CD14-positive monocyte (primary cell): ENCODE measurements around the gene MEGF6. TPM values are rescaled to one million over a fixed set of nuclear protein-coding genes. Genes with fewer than 3 reads are reported as not detected.

Experiments
- DNase-seq, 3 donors: peaks; one replicate each; pipeline ENCODE4 v3.0.0-alpha.2; 2011 to 2022
- H2AFZ ChIP-seq: 2 replicates; pipeline ENCODE4 v1.6.0; 2012; ENCODE audit warnings: mild to moderate bottlenecking, low read depth, low read length, inconsistent platforms; ENCODE audit not compliant: insufficient read depth, poor library complexity, severe bottlenecking
- H3K27ac ChIP-seq, 2 donors: 1 replicate in 1 of 2; 2 replicates in 1 of 2; pipeline ENCODE4 v1.5.1; 2012 to 2013; ENCODE audit warnings: low read length in 2 of 2, control low read depth in 1 of 2, inconsistent platforms in 1 of 2, low read depth in 1 of 2, mild to moderate bottlenecking in 1 of 2
- H3K27me3 ChIP-seq, 2 donors: one replicate each; pipeline versions ENCODE4 v1.6.0 to v1.6.1; 2011 to 2013; ENCODE audit warnings: low read length in 2 of 2; ENCODE audit not compliant: control insufficient read depth in 2 of 2, insufficient read depth in 2 of 2
- H3K36me3 ChIP-seq, 2 donors: replicated peaks in 1 of 2; 1 replicate in 1 of 2; 2 replicates in 1 of 2; pipeline versions ENCODE4 v1.5.1 to v1.6.1; 2012 to 2013; ENCODE audit warnings: low read length in 2 of 2, control low read depth in 1 of 2, inconsistent platforms in 1 of 2, mild to moderate bottlenecking in 1 of 2; ENCODE audit not compliant: insufficient read depth in 2 of 2, control insufficient read depth in 1 of 2
- H3K4me1 ChIP-seq, 2 donors: 1 replicate in 1 of 2; 2 replicates in 1 of 2; pipeline versions ENCODE4 v1.5.1 to v1.6.1; 2012 to 2013; ENCODE audit warnings: low read length in 2 of 2, control low read depth in 1 of 2, inconsistent platforms in 1 of 2, mild to moderate bottlenecking in 1 of 2, moderate library complexity in 1 of 2; ENCODE audit not compliant: insufficient read depth in 2 of 2, control insufficient read depth in 1 of 2
- H3K4me2 ChIP-seq: replicated peaks from 2 replicates; pipeline ENCODE3; 2012; ENCODE audit warnings: low read length, moderate library complexity, mild to moderate bottlenecking; ENCODE audit not compliant: poor library complexity, severe bottlenecking; ENCODE audit errors: extremely low read depth
- H3K4me3 ChIP-seq, 3 experiments: fragments of 200-600 bp in 1 of 3; sonication (generic) in 1 of 3; replicated peaks in 1 of 3; 1 replicate in 2 of 3; 2 replicates in 1 of 3; pipeline ENCODE4 v1.5.1; 2011 to 2013; ENCODE audit warnings: low read length in 3 of 3, mild to moderate bottlenecking in 3 of 3, control low read depth in 2 of 3, low read depth in 2 of 3, inconsistent platforms in 1 of 3, moderate library complexity in 1 of 3
- H3K79me2 ChIP-seq: 2 replicates; pipeline ENCODE4 v1.6.0; 2012; ENCODE audit warnings: mild to moderate bottlenecking, control low read depth, inconsistent platforms, low read length, moderate library complexity; ENCODE audit not compliant: insufficient read depth
- H3K9ac ChIP-seq: 2 replicates; pipeline ENCODE4 v1.6.0; 2017; ENCODE audit warnings: low read length, mild to moderate bottlenecking; ENCODE audit not compliant: insufficient read depth, poor library complexity, severe bottlenecking
- H3K9me3 ChIP-seq, 2 donors: replicated peaks in 1 of 2; 1 replicate in 1 of 2; 2 replicates in 1 of 2; pipeline versions ENCODE4 v1.5.1 to v1.6.1; 2012 to 2013; ENCODE audit warnings: low read length in 2 of 2, control low read depth in 1 of 2; ENCODE audit not compliant: control insufficient read depth in 1 of 2, insufficient read depth in 1 of 2
- H4K20me1 ChIP-seq: 2 replicates; pipeline ENCODE4 v1.6.0; 2012; ENCODE audit warnings: mild to moderate bottlenecking, low read length, control low read depth, moderate library complexity; ENCODE audit not compliant: insufficient read depth
- H3K27ac Mint-ChIP-seq, 7 donors: one replicate each; pipeline ENCODE4 v1.8.0; 2020; ENCODE audit warnings: mild to moderate bottlenecking in 7 of 7, mixed read lengths in 7 of 7, moderate library complexity in 6 of 7, inconsistent platforms in 2 of 7
- H3K27me3 Mint-ChIP-seq, 3 donors: one replicate each; pipeline ENCODE4 v1.8.0; 2021 to 2022; ENCODE audit warnings: low read depth in 3 of 3, mild to moderate bottlenecking in 3 of 3, mixed read lengths in 3 of 3, moderate library complexity in 3 of 3, inconsistent platforms in 1 of 3
- H3K36me3 Mint-ChIP-seq, 2 donors: one replicate each; pipeline ENCODE4 v1.8.0; 2020; ENCODE audit warnings: mixed read lengths in 2 of 2, inconsistent platforms in 1 of 2, mild to moderate bottlenecking in 1 of 2
- H3K4me1 Mint-ChIP-seq: one replicate; pipeline ENCODE4 v1.8.0; 2020; ENCODE audit warnings: mild to moderate bottlenecking, mixed read lengths
- H3K4me3 Mint-ChIP-seq, 2 donors: one replicate each; pipeline ENCODE4 v1.8.0; 2020; ENCODE audit warnings: mild to moderate bottlenecking in 2 of 2, mixed read lengths in 2 of 2, moderate library complexity in 1 of 2
- H3K9me3 Mint-ChIP-seq, 7 donors: one replicate each; pipeline ENCODE4 v1.8.0; 2020 to 2022; ENCODE audit warnings: mixed read lengths in 7 of 7, mild to moderate bottlenecking in 6 of 7, moderate library complexity in 6 of 7, inconsistent platforms in 2 of 7
- CTCF ChIP-seq: fragments of 200-600 bp; IDR thresholded peaks from one replicate; pipeline ENCODE4 v1.8.0; 2022; ENCODE audit warnings: antibody characterized with exemption, mild to moderate bottlenecking
- WGBS: methylation state at CpG from one replicate; pipeline ENCODE4 v1.1.5; 2013; ENCODE audit warnings: missing lambda C conversion rate; ENCODE audit not compliant: insufficient coverage; 5-methylcytosine and 5-hydroxymethylcytosine counted together
- intact Hi-C, 2 donors: fragments of 100-400 bp; cut with micrococcal nuclease; formaldehyde crosslinking; loops; one replicate each; pipeline versions ENCODE4 v1.15.0 to v1.15.1; 2023
- polyA plus RNA-seq, 3 donors: library from polyadenylated mRNA; depleted of rRNA in 1 of 3; unstranded in 2 of 3; stranded (reverse) in 1 of 3; fragments of 300-500 nt in 2 of 3; fragments of >200 nt in 1 of 3; fragmentation: Illumina TruSeq in 2 of 3; gene quantifications; 1 replicate in 2 of 3; 2 replicates in 1 of 3; pipeline ENCODE4 v1.2.3, GENCODE V29; 2012 to 2021

The MEGF6 gene
- polyA plus RNA-seq, 3 donors: 0.39 to 3.8 (median 1.2) TPM

- no peaks in the 10 kb centered on the region for H3K27me3 ChIP-seq
- Mint-ChIP-seq H3K9me3 (no peaks in the 10 kb centered on the region), H3K27me3 (peaks cover 0 to 5% (median 3%) of the 10 kb centered on the region in 3 donors), H3K27ac (no peak overlapping the region), H3K36me3 (no peaks in the 10 kb centered on the region), H3K4me3 (no peak overlapping the region), H3K4me1 (peaks cover 18% of the 10 kb centered on the region)
- no peak overlapping the region for H2AFZ ChIP-seq
- H3K4me3 ChIP-seq: no peak overlapping the region
- no peaks in the 10 kb centered on the region for H4K20me1 ChIP-seq
- no peaks in the 10 kb centered on the region for H3K9me3 ChIP-seq
- H3K4me2 ChIP-seq: no peak overlapping the region
- H3K9ac ChIP-seq: no peak overlapping the region
- no peaks in the 10 kb centered on the region for H3K79me2 ChIP-seq
- peaks cover 11 to 16% of the 10 kb centered on the region in 2 donors for H3K4me1 ChIP-seq
- intact Hi-C loops: no loop called here
- WGBS: 99% methylated on average over 6 of the region's 7 CpGs
- no peaks in the 10 kb centered on the region for H3K36me3 ChIP-seq
- no peak for DNase-seq
- H3K27ac ChIP-seq: no peak overlapping the region
- TF ChIP-seq CTCF: no peak
These were observed 6.1 kb downstream of the MEGF6 start for GRCh38 chr1:3604997-3605823.

- H3K4me3 Mint-ChIP-seq: no peak overlapping the region
- no peak overlapping the region for H3K27ac Mint-ChIP-seq
- intact Hi-C loops: no loop called here
- peaks cover 8 to 9% of the 10 kb centered on the region in 2 donors for H3K4me1 ChIP-seq
- H3K4me3 ChIP-seq: no peak overlapping the region
- no peaks in the 10 kb centered on the region for H4K20me1 ChIP-seq
- peaks cover 11% of the 10 kb centered on the region for H3K4me1 Mint-ChIP-seq
- H3K9ac ChIP-seq: no peak overlapping the region
- H3K79me2 ChIP-seq: no peaks in the 10 kb centered on the region
- H3K36me3 Mint-ChIP-seq: no peaks in the 10 kb centered on the region
- H2AFZ ChIP-seq: no peak overlapping the region
- no peak for DNase-seq
- TF ChIP-seq CTCF: no peak
- no peaks in the 10 kb centered on the region for H3K9me3 Mint-ChIP-seq
- WGBS: no CpG with 5 or more reads among the region's 8 CpGs
- H3K9me3 ChIP-seq: no peaks in the 10 kb centered on the region
- no peaks in the 10 kb centered on the region for H3K36me3 ChIP-seq
- H3K27me3 ChIP-seq: no peaks in the 10 kb centered on the region
- H3K4me2 ChIP-seq: no peak overlapping the region
- no peak overlapping the region for H3K27ac ChIP-seq
- peaks cover 0 to 5% (median 3%) of the 10 kb centered on the region in 3 donors for H3K27me3 Mint-ChIP-seq
These were observed 6.8 kb downstream of the MEGF6 start for GRCh38 chr1:3604468-3604974.
